H9 (cell line): ENCODE data around the gene MAGI1. TPM values are rescaled to one million over a fixed set of nuclear protein-coding genes. Genes with fewer than 3 reads are reported as not detected.

Experiments
- DNase-seq: peaks from one replicate; pipeline ENCODE4 v3.0.0-alpha.2; 2017
- H2AFZ ChIP-seq: one replicate; pipeline ENCODE4 v1.6.1; 2013; ENCODE audit warnings: mild to moderate bottlenecking, low read length, control low read depth, moderate library complexity
- H2AK5ac ChIP-seq: 2 replicates; pipeline ENCODE4 v1.6.1; 2013; ENCODE audit warnings: low read length, control low read depth, mixed read lengths; ENCODE audit not compliant: insufficient read length
- H2BK120ac ChIP-seq: one replicate; pipeline ENCODE4 v1.6.1; 2013; ENCODE audit warnings: low read depth, mild to moderate bottlenecking, low read length, control low read depth, inconsistent platforms; ENCODE audit not compliant: poor library complexity, severe bottlenecking
- H2BK12ac ChIP-seq: 2 replicates; pipeline ENCODE4 v1.6.1; 2013; ENCODE audit warnings: low read length, control low read depth, mixed read lengths, low read depth; ENCODE audit not compliant: insufficient read length
- H2BK15ac ChIP-seq: 2 replicates; pipeline ENCODE4 v1.6.1; 2013; ENCODE audit warnings: low read depth, low read length, control low read depth
- H2BK20ac ChIP-seq: one replicate; pipeline ENCODE4 v1.6.1; 2013; ENCODE audit warnings: low read depth, mild to moderate bottlenecking, low read length, control low read depth, inconsistent platforms; ENCODE audit not compliant: poor library complexity, severe bottlenecking
- H2BK5ac ChIP-seq: 2 replicates; pipeline ENCODE4 v1.6.1; 2013; ENCODE audit warnings: low read length, control low read depth, mixed read lengths; ENCODE audit not compliant: insufficient read length
- H3K14ac ChIP-seq: 2 replicates; pipeline ENCODE4 v1.6.1; 2013; ENCODE audit warnings: low read length, control low read depth; ENCODE audit not compliant: insufficient read depth
- H3K18ac ChIP-seq: 2 replicates; pipeline ENCODE4 v1.6.1; 2013; ENCODE audit warnings: low read depth, mild to moderate bottlenecking, mixed read lengths, low read length, control low read depth; ENCODE audit not compliant: insufficient read length
- H3K23ac ChIP-seq: 2 replicates; pipeline ENCODE4 v1.6.1; 2013; ENCODE audit warnings: low read length, control low read depth, mixed read lengths, low read depth; ENCODE audit not compliant: insufficient read length
- H3K23me2 ChIP-seq: 2 replicates; pipeline ENCODE4 v1.6.1; 2013; ENCODE audit warnings: low read depth, mild to moderate bottlenecking, mixed read lengths, low read length, control low read depth; ENCODE audit not compliant: insufficient read length, poor library complexity, severe bottlenecking
- H3K27ac ChIP-seq: 2 replicates; pipeline ENCODE4 v1.5.1; 2013; ENCODE audit warnings: low read length, control low read depth, mixed read lengths, low read depth; ENCODE audit not compliant: insufficient read length
- H3K27me3 ChIP-seq: 2 replicates; pipeline ENCODE4 v1.6.1; 2013; ENCODE audit warnings: low read length, control low read depth, inconsistent platforms; ENCODE audit not compliant: insufficient read depth
- H3K4ac ChIP-seq: 2 replicates; pipeline ENCODE4 v1.6.1; 2013; ENCODE audit warnings: low read depth, mild to moderate bottlenecking, control low read depth, inconsistent platforms, low read length, moderate library complexity
- H3K4me1 ChIP-seq: 2 replicates; pipeline ENCODE4 v1.6.1; 2013; ENCODE audit warnings: low read length, control low read depth, inconsistent platforms; ENCODE audit not compliant: insufficient read depth
- H3K4me2 ChIP-seq: 2 replicates; pipeline ENCODE4 v1.6.1; 2013; ENCODE audit warnings: low read length, control low read depth, mixed read lengths; ENCODE audit not compliant: insufficient read length, insufficient read depth
- H3K56ac ChIP-seq: 2 replicates; pipeline ENCODE4 v1.6.1; 2013; ENCODE audit warnings: low read depth, mild to moderate bottlenecking, mixed read lengths, low read length, control low read depth; ENCODE audit not compliant: insufficient read length
- H3K79me1 ChIP-seq: 2 replicates; pipeline ENCODE4 v1.6.1; 2013; ENCODE audit warnings: low read depth, mild to moderate bottlenecking, moderate library complexity, low read length, control low read depth, inconsistent platforms; ENCODE audit not compliant: insufficient read depth, poor library complexity, severe bottlenecking
- H3K79me2 ChIP-seq: 2 replicates; pipeline ENCODE4 v1.6.1; 2013; ENCODE audit warnings: low read length, control low read depth, inconsistent platforms; ENCODE audit not compliant: insufficient read depth
- H3K9ac ChIP-seq: 2 replicates; pipeline ENCODE4 v1.6.1; 2013; ENCODE audit warnings: low read length, control low read depth, mixed read lengths; ENCODE audit not compliant: insufficient read length; ENCODE audit errors: extremely low read depth
- H3K9me3 ChIP-seq: one replicate; pipeline ENCODE4 v1.6.1; 2013; ENCODE audit warnings: low read depth, low read length, inconsistent platforms; ENCODE audit not compliant: control insufficient read depth
- H3T11ph ChIP-seq: one replicate; pipeline ENCODE4 v1.6.1; 2013; ENCODE audit warnings: mild to moderate bottlenecking, low read length, control low read depth, inconsistent platforms
- H4K20me1 ChIP-seq: one replicate; pipeline ENCODE4 v1.6.1; 2013; ENCODE audit not compliant: control insufficient read depth, insufficient read length, insufficient read depth
- H4K5ac ChIP-seq: 2 replicates; pipeline ENCODE4 v1.6.1; 2013; ENCODE audit warnings: low read depth, mild to moderate bottlenecking, mixed read lengths, low read length, control low read depth; ENCODE audit not compliant: insufficient read length
- H4K8ac ChIP-seq: replicated peaks from 2 replicates; pipeline ENCODE4 v1.6.1; 2013; ENCODE audit warnings: low read length, control low read depth, mixed read lengths, low read depth; ENCODE audit not compliant: insufficient read length
- H4K91ac ChIP-seq: 2 replicates; pipeline ENCODE4 v1.6.1; 2013; ENCODE audit warnings: low read depth, mild to moderate bottlenecking, moderate library complexity, mixed read lengths, low read length, control low read depth; ENCODE audit not compliant: insufficient read length
- H3K27ac Mint-ChIP-seq, 3 experiments: 2 replicates in 2 of 3; 3 replicates in 1 of 3; pipeline ENCODE4 v1.8.0; 2020 to 2021; ENCODE audit warnings: mixed read lengths in 3 of 3, mild to moderate bottlenecking in 1 of 3, moderate library complexity in 1 of 3
- H3K27me3 Mint-ChIP-seq: 2 replicates; pipeline ENCODE4 v1.8.0; 2021; ENCODE audit warnings: low read depth, mild to moderate bottlenecking, moderate library complexity, mixed read lengths
- H3K36me3 Mint-ChIP-seq, 3 experiments: 2 replicates in 2 of 3; 3 replicates in 1 of 3; pipeline ENCODE4 v1.8.0; 2020 to 2021; ENCODE audit warnings: low read depth in 3 of 3, mixed read lengths in 3 of 3; ENCODE audit not compliant: insufficient read depth in 1 of 3
- H3K4me1 Mint-ChIP-seq, 2 experiments: 2 replicates each; pipeline ENCODE4 v1.8.0; 2020; ENCODE audit warnings: mixed read lengths in 2 of 2
- H3K4me3 Mint-ChIP-seq, 2 experiments: 2 replicates in 1 of 2; 3 replicates in 1 of 2; pipeline ENCODE4 v1.8.0; 2020 to 2021; ENCODE audit warnings: mild to moderate bottlenecking in 2 of 2, mixed read lengths in 2 of 2, moderate library complexity in 1 of 2
- H3K9me3 Mint-ChIP-seq, 2 experiments: 2 replicates in 1 of 2; 3 replicates in 1 of 2; pipeline ENCODE4 v1.8.0; 2020; ENCODE audit warnings: mild to moderate bottlenecking in 2 of 2, mixed read lengths in 2 of 2, moderate library complexity in 1 of 2
- CTCF ChIP-seq: fragments of 200-600 bp; sonication (generic); conservative IDR thresholded peaks from 3 replicates; pipeline ENCODE4 v1.8.0; 2021; ENCODE audit warnings: antibody characterized with exemption, mild to moderate bottlenecking
- WGBS: extraction: QIAGEN DNeasy Blood & Tissue Kit; methylation state at CpG from one replicate; pipeline ENCODE4 v1.1.7; 2013; ENCODE audit warnings: missing lambda C conversion rate, low lambda C conversion rate, mixed read lengths; ENCODE audit not compliant: insufficient read length; ENCODE audit errors: extremely low coverage; 5-methylcytosine and 5-hydroxymethylcytosine counted together
- total RNA-seq: library from RNA; stranded (reverse); gene quantifications from 2 replicates; pipeline ENCODE4 v1.2.1, GENCODE V29; 2021

The MAGI1 gene
- total RNA-seq, 1 experiment from 2014 or later: 65.7 TPM

DNA sequence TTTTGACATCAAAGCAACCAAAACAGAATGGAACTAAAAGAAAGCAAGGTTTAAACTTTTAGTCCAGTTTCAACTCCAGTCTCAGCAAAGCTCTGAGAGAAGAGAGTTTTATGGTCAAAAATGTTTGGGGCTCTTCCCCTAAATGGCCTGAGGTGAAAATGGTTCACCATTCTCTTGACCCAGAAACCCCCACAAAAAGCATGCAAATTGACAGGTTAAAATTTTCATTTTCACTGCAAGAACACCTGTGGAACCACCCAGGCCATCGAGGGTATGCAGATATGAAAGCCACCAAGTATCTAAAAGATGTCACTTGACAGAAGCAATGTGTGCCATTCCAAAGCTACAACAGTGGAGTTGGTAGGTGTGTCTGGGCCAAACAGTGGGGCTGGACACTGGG, 195.0 kb downstream of the MAGI1 start:
- no peaks in the 10 kb centered on the region for H3K9me3 Mint-ChIP-seq
- Histone ChIP-seq H3K9ac (no peak overlapping the region), H2AFZ (no peak overlapping the region), H2BK20ac (no peak overlapping the region), H2BK12ac (no peak overlapping the region), H3K14ac (no peak overlapping the region), H3K56ac (no peak overlapping the region), H3K4me1 (no peaks in the 10 kb centered on the region), H2AK5ac (no peak overlapping the region), H3K27me3 (no peaks in the 10 kb centered on the region), H3T11ph (no peak overlapping the region), H3K18ac (no peak overlapping the region), H3K4ac (no peak overlapping the region), H3K4me2 (no peak overlapping the region), H2BK5ac (no peak overlapping the region), H3K9me3 (no peaks in the 10 kb centered on the region), H4K20me1 (no peaks in the 10 kb centered on the region), H4K5ac (no peak overlapping the region), H3K79me1 (peaks cover 3% of the 10 kb centered on the region), H3K27ac (no peak overlapping the region), H4K91ac (no peak overlapping the region), H4K8ac (no peak overlapping the region), H2BK15ac (no peak overlapping the region), H3K23ac (no peak overlapping the region), H3K79me2 (0 out of 2 replicates have a peak, but pooled peaks cover 2% of the 10 kb centered on the region), H2BK120ac (no peak overlapping the region), H3K23me2 (no peaks in the 10 kb centered on the region)
- H3K36me3 Mint-ChIP-seq: no peaks in the 10 kb centered on the region
- H3K4me1 Mint-ChIP-seq: peaks cover 0 to 6% of the 10 kb centered on the region in 2 experiments; a peak in 1 of 4 replicates
- DNase-seq: no peak
- no peak overlapping the region for H3K27ac Mint-ChIP-seq
- TF ChIP-seq CTCF: no peak
- no CpG with 5 or more reads among the region's 1 CpG for WGBS
- no peak overlapping the region for H3K4me3 Mint-ChIP-seq
- no peaks in the 10 kb centered on the region for H3K27me3 Mint-ChIP-seq
